Stomach smooth muscle (tissue), 2 donors: ENCODE measurements around the gene NUP214.

Experiments used
- H3K27ac ChIP-seq: one replicate; pipeline ENCODE4 v1.7.0; 2013; ENCODE audit warnings: mild to moderate bottlenecking, low read length, inconsistent platforms
- H3K27me3 ChIP-seq, 2 donors: one replicate each; pipeline ENCODE4 v1.7.0; 2013; ENCODE audit warnings: low read length in 2 of 2; ENCODE audit not compliant: insufficient read depth in 2 of 2, control insufficient read depth in 1 of 2
- H3K36me3 ChIP-seq, 2 donors: one replicate each; pipeline ENCODE4 v1.7.0; 2013; ENCODE audit warnings: low read length in 2 of 2; ENCODE audit not compliant: control insufficient read depth in 2 of 2, insufficient read depth in 2 of 2
- H3K4me1 ChIP-seq: one replicate; pipeline ENCODE4 v1.7.0; 2013; ENCODE audit warnings: low read length; ENCODE audit not compliant: control insufficient read depth, insufficient read depth
- H3K4me3 ChIP-seq, 2 donors: one replicate each; pipeline ENCODE4 v1.7.0; 2013; ENCODE audit warnings: low read length in 2 of 2
- H3K9ac ChIP-seq, 2 donors: one replicate each; pipeline ENCODE4 v1.7.0; 2013; ENCODE audit warnings: low read length in 2 of 2, mild to moderate bottlenecking in 1 of 2
- H3K9me3 ChIP-seq, 2 donors: one replicate each; pipeline ENCODE4 v1.7.0; 2013; ENCODE audit warnings: low read length in 2 of 2; ENCODE audit not compliant: control insufficient read depth in 2 of 2
- donor health status: healthy.
- donor health status: Pancreatic carcinoma.

Gene NUP214

DNA sequence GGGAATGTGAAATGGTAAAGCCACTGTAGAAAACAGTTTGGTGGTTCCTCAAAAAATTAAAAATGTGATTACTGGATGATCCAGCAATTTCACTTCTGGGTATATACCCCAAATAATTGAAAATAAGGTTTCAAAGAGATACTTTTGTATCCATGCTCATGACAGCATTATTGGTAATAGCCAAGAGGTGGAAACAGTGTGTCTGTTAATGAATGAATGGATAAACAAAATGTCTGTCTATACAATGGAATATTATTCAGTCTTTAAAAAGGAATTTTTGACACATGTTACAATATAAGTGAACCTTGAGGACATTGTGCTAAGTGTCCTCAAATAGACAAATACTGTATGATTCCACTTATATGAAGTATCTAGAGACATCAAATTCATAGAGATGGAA lies 40.1 kb downstream of the NUP214 start:
- no peak overlapping the region for H3K27ac ChIP-seq
- H3K27me3 ChIP-seq: no peaks in the 10 kb centered on the region
- H3K9me3 ChIP-seq: no peaks in the 10 kb centered on the region
- H3K36me3 ChIP-seq: peaks cover 24 to 27% of the 10 kb centered on the region in 2 donors
- H3K4me3 ChIP-seq: no peak overlapping the region
- H3K4me1 ChIP-seq: no peaks in the 10 kb centered on the region
- H3K9ac ChIP-seq: no peak overlapping the region

DNA sequence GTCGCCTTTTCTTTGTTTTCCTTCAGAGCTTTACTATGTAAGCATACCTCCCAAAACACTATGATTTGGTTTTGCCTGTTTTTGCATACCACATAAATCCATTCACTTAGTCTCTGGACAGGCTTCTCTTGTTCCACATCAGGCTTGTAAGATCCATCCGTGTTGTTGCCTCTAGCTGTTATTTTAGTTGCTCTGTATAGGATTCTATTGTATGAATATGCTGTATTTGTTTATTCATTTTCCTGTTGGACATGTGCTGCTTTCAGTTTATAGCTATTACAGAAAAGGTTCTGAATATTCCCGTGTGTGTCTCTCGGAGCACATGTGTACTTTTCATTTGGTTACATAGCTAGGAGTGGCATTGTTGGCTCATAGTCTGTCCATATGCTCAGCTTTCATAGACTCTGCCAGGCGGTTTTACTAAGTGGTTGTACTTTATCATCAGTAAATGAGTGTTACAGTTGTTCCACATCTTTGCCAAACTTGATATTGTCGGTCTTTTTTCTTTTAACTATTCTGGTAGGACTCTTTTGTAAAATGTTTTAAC lies 41.8 kb downstream of the NUP214 start:
- no peaks in the 10 kb centered on the region for H3K27me3 ChIP-seq
- H3K9me3 ChIP-seq: no peaks in the 10 kb centered on the region
- H3K9ac ChIP-seq: peak overlapping the region in 1 of 2 donors; percentile 29
- H3K4me1 ChIP-seq: no peaks in the 10 kb centered on the region
- H3K27ac ChIP-seq: no peak overlapping the region
- H3K36me3 ChIP-seq: peaks cover 19 to 21% of the 10 kb centered on the region in 2 donors
- no peak overlapping the region for H3K4me3 ChIP-seq

DNA sequence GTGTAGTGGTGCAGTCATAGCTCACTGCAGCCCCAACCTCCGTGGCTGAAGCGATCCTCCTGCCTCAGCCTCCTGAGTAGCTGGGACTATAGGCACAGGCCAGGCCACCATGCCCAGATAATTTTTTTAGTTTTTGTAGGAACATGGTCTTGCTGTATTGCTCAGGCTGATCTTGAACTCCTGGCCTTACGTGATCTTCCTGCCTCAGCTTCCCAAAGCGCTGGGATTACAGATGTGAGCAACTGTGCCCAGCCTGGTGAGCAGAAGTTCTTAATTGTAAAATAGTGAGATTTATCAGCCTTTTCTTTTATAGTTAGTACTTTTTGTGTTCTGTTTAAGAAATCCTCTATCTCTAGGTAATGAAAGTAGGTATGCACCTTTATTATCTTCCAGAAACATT lies 42.5 kb downstream of the NUP214 start:
- H3K27ac ChIP-seq: no peak overlapping the region
- peaks cover 16 to 18% of the 10 kb centered on the region in 2 donors for H3K36me3 ChIP-seq
- no peaks in the 10 kb centered on the region for H3K4me1 ChIP-seq
- H3K4me3 ChIP-seq: no peak overlapping the region
- H3K27me3 ChIP-seq: no peaks in the 10 kb centered on the region
- H3K9ac ChIP-seq: no peak overlapping the region
- H3K9me3 ChIP-seq: no peaks in the 10 kb centered on the region

DNA sequence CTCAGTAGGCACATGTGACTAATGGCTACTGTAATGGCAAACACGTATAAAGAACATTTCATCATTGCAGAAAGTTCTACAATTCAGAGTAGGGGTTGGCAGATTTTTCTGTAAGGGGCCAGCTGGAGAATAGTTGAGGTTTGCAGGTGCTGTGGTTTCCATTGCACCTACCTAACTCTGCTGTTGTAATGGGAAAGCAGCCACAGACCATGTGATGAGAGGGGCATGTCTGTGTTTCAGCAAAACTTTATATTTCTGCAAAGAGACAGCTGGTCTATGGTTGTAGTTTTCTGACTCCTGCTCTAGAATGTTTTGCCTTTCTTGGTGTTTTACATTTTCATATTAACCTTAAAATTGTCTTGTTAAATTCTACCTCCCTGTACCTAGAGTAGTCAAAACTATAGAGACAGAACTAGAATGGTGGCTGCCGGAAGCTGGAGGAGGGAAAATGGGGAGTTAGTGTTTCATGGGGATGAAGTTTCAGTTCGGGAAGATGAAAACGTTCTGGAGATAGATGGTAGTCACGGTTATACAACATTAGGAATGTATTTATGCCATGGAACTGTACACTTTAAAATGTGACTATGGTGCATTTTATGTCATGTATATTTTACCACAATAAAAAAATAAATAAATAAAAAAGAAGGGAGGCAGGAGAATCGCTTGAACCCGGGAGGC lies 44.3 kb downstream of the NUP214 start:
- Histone ChIP-seq H3K36me3 (peaks cover 5 to 9% of the 10 kb centered on the region in 2 donors), H3K9ac (no peak overlapping the region), H3K9me3 (no peaks in the 10 kb centered on the region), H3K27ac (no peak overlapping the region), H3K4me1 (no peaks in the 10 kb centered on the region), H3K4me3 (no peak overlapping the region), H3K27me3 (no peaks in the 10 kb centered on the region)

DNA sequence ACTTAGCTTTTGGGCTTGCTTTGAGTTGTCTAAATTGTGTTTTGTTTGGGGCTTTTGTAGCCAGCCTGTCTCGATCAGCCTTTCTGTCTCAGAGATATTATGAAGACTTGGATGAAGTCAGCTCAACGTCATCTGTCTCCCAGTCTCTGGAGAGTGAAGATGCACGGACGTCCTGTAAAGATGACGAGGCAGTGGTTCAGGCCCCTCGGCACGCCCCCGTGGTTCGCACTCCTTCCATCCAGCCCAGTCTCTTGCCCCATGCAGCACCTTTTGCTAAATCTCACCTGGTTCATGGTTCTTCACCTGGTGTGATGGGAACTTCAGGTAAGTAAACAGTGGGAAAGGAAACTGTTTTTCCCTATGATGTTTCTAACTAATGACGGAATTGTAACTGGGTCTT lies 48.6 kb downstream of the NUP214 start:
- no peaks in the 10 kb centered on the region for H3K4me1 ChIP-seq
- H3K27me3 ChIP-seq: no peaks in the 10 kb centered on the region
- H3K27ac ChIP-seq: no peak overlapping the region
- no peak overlapping the region for H3K4me3 ChIP-seq
- peaks cover 29 to 42% of the 10 kb centered on the region in 2 donors for H3K36me3 ChIP-seq
- H3K9ac ChIP-seq: no peak overlapping the region
- no peaks in the 10 kb centered on the region for H3K9me3 ChIP-seq

DNA sequence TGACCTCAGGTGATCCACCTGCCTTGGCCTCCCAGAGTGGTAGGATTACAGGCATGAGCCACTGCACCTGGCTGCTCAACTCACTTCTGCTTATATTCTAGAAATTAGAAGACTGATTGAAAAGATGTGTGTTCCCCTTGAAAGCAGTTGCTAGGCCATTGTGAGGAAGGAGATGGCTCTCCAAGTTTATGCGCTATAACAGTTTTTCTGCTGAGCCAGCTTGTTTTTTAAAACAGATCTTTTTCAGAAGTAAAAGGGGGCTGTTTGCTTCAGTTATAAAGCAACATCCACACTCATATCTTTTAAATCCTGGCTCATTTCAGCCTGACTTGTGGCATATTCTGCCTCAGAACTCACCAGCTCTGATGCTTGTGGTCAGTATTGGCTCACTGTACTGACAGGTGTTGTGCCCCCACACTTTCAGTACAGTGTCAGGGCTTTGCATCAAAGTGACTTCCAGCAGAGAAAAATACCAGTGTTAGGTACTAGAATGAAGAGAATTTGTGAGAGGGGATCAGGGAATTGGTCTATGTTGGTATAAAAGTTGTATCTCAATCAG lies 49.4 kb downstream of the NUP214 start:
- Histone ChIP-seq H3K27ac (no peak overlapping the region), H3K4me1 (no peaks in the 10 kb centered on the region), H3K9ac (no peak overlapping the region), H3K9me3 (no peaks in the 10 kb centered on the region), H3K36me3 (peaks cover 33 to 49% of the 10 kb centered on the region in 2 donors), H3K27me3 (no peaks in the 10 kb centered on the region), H3K4me3 (no peak overlapping the region)

DNA sequence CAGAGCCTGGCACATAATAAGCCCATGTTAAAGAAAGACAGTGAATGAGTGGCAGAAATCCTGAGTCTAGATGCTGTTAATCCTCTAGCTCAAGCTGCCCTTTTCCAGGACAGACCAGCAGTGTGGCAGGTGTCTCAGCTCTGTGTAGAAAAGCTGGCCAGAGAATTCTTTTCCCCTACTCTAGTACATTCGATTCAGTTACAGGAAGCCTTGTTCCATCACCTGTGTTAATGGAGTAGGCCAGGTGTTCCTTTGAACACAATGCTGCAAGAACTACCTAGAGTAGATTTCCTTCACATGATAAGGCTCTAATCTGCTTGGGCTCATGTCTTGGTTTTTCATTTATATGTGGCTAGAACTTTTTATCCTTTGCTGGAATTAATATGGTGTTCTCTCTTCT lies 52.5 kb downstream of the NUP214 start:
- Histone ChIP-seq H3K36me3 (peaks cover 30 to 55% of the 10 kb centered on the region in 2 donors), H3K4me1 (no peaks in the 10 kb centered on the region), H3K9ac (no peak overlapping the region), H3K9me3 (no peaks in the 10 kb centered on the region), H3K4me3 (no peak overlapping the region), H3K27me3 (no peaks in the 10 kb centered on the region), H3K27ac (no peak overlapping the region)

DNA sequence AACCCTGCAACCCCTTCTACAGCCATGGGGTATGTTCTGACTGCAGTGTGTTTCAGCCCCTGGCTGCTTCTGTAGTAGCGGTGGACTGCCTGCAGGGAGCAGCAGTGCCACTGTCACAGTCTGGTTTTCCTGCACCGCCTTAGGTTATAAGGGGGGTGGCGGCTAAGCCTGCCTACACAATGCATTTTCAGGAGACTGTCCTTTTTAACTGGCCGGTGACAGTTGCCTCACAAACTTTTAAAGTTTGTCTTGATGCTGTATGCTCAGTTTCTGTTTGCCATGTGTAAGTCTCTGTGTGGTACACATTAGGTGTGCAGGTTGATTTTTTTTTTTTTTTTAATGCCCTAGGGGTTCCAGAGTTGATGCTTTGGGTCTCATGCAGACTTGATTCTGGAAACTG lies 53.0 kb downstream of the NUP214 start:
- H3K9me3 ChIP-seq: no peaks in the 10 kb centered on the region
- H3K4me3 ChIP-seq: no peak overlapping the region
- H3K36me3 ChIP-seq: peaks cover 30 to 55% of the 10 kb centered on the region in 2 donors
- H3K27ac ChIP-seq: no peak overlapping the region
- H3K9ac ChIP-seq: no peak overlapping the region
- H3K4me1 ChIP-seq: no peaks in the 10 kb centered on the region
- no peaks in the 10 kb centered on the region for H3K27me3 ChIP-seq

DNA sequence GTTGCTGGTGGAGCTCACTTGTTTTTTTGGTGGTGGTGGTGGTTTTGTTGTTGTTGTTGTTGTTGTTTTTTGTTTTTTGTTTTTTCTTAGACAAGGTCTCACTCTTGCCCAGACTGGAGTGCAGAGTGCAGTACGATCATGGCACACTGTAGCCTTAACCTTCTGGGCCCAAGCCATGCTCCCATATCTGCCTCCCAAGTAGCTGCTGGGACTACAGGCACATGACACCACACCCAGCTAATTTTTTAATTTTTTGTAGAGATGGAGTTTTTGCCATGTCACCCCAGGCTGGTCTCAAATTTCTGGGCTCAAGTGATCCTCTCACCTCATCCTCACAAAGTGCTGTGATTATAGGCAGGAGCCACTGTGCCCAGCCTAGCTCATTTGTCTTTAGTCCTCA lies 53.5 kb downstream of the NUP214 start:
- Histone ChIP-seq H3K9me3 (no peaks in the 10 kb centered on the region), H3K27ac (no peak overlapping the region), H3K27me3 (no peaks in the 10 kb centered on the region), H3K9ac (no peak overlapping the region), H3K4me3 (no peak overlapping the region), H3K4me1 (no peaks in the 10 kb centered on the region), H3K36me3 (peaks cover 30 to 53% of the 10 kb centered on the region in 2 donors)

DNA sequence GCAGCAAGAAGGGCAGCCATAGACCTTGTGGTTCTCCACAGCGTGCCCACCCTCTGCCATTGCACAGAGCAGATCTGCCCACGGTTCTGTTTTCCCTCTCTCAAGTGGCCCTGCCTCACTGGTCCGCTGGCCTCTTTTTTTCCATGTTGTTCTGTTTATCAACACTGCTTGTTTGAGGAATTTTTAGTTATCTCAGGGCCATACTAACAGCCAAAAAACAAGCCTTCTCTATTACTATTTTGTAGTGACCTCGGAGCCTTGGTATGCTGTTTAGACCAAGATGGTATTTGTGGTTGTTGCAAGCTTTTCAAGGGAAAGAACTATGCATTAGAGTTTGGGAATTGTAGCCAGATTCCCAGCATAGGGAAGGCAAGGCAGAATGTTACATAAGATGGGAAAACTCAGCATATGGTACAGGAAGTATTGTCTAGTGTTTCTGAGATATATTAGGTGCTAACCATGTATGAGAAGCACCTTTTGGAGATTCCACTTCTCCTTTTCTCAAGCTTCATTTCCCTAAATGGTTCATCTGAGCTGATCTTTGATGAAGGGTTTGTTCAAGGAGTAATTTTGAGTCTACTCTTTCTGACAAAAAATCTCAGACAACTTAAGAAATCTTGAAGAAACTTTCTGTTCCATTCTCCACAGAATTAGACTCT lies 54.3 kb downstream of the NUP214 start:
- Histone ChIP-seq H3K4me1 (no peaks in the 10 kb centered on the region), H3K27me3 (no peaks in the 10 kb centered on the region), H3K9me3 (no peaks in the 10 kb centered on the region), H3K36me3 (peaks cover 29 to 49% of the 10 kb centered on the region in 2 donors), H3K9ac (no peak overlapping the region), H3K27ac (no peak overlapping the region), H3K4me3 (no peak overlapping the region)

DNA sequence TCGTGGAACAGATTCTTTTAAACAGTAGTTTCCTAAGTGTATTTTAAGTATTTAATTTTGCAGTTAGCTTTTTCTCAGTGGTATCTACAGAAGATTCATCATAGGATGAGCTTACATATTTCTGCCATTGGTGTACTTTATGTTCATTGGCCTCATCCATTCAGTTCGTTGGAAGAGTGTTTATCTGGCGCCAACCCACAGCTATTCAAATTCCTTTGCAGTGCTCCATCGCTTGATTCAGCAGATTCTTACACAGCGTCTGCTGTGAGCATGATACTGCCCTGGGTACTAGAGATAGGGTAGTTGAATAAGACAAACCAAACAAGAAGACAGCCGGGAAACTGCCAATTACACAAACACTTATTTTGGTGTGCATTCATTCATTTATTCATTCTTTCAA lies 55.1 kb downstream of the NUP214 start:
- H3K27me3 ChIP-seq: no peaks in the 10 kb centered on the region
- peaks cover 21 to 42% of the 10 kb centered on the region in 2 donors for H3K36me3 ChIP-seq
- no peaks in the 10 kb centered on the region for H3K4me1 ChIP-seq
- H3K9ac ChIP-seq: no peak overlapping the region
- H3K9me3 ChIP-seq: no peaks in the 10 kb centered on the region
- H3K27ac ChIP-seq: no peak overlapping the region
- no peak overlapping the region for H3K4me3 ChIP-seq
